GM04504 (cell line): ENCODE data around the gene ADGRG7.
"Not testable (repeated sequence)": the region's sequence is repeated elsewhere in the genome, so short reads cannot be mapped to it uniquely, and the experiment has no call there.

Experiments used
- DNase-seq: peaks from one replicate; pipeline ENCODE4 v3.0.0-alpha.2; 2012; ENCODE audit warnings: low read depth

Gene ADGRG7

GRCh38 chr3:100609305-100609704 is at the start of gene ADGRG7:
Gene ADGRG7 (plus strand): TSS chr3:100609601. CDS start chr3:100609857, 256 bp downstream.
- no peak for DNase-seq

GRCh38 chr3:100560426-100560825 is 49.0 kb upstream of the ADGRG7 start:
- DNase-seq, result no peak

- DNase-seq, result peak; percentile 53
These were observed 47.8 kb upstream of the ADGRG7 start for GRCh38 chr3:100561459-100562158.

- no peak for DNase-seq
These were observed 47.1 kb upstream of the ADGRG7 start for GRCh38 chr3:100562224-100562857.

GRCh38 chr3:100563228-100563627 is 46.2 kb upstream of the ADGRG7 start:
- no peak for DNase-seq

- DNase-seq, result no peak
These were observed 45.7 kb upstream of the ADGRG7 start for GRCh38 chr3:100563652-100564211.

- no peak for DNase-seq
These were observed 38.6 kb upstream of the ADGRG7 start for GRCh38 chr3:100570811-100571210.

- DNase-seq, result no peak
These were observed 34.9 kb upstream of the ADGRG7 start for GRCh38 chr3:100574536-100574935.

GRCh38 chr3:100575704-100576103 is 33.7 kb upstream of the ADGRG7 start:
- no peak for DNase-seq

- DNase-seq, result no peak
These were observed 31.9 kb upstream of the ADGRG7 start for GRCh38 chr3:100577382-100578008.

GRCh38 chr3:100578646-100579045 is 30.8 kb upstream of the ADGRG7 start:
- DNase-seq, result no peak

- no peak for DNase-seq
These were observed 29.3 kb upstream of the ADGRG7 start for GRCh38 chr3:100580147-100580546.

- no peak for DNase-seq
These were observed 27.8 kb upstream of the ADGRG7 start for GRCh38 chr3:100581650-100582049.

- not testable (repeated sequence) for DNase-seq
These were observed 27.2 kb upstream of the ADGRG7 start for GRCh38 chr3:100582157-100582556.

GRCh38 chr3:100584101-100584660 is 25.2 kb upstream of the ADGRG7 start:
- DNase-seq, result no peak

GRCh38 chr3:100586832-100587231 is 22.6 kb upstream of the ADGRG7 start:
- DNase-seq, result no peak

GRCh38 chr3:100588251-100588650 is 21.1 kb upstream of the ADGRG7 start:
- DNase-seq, result no peak

GRCh38 chr3:100590114-100590839 is 19.1 kb upstream of the ADGRG7 start:
- DNase-seq, result peak; percentile 58

GRCh38 chr3:100590840-100591147 is 18.6 kb upstream of the ADGRG7 start:
- DNase-seq, result no peak

GRCh38 chr3:100591411-100591810 is 18.0 kb upstream of the ADGRG7 start:
- DNase-seq, result no peak

GRCh38 chr3:100600181-100601042 is 9.0 kb upstream of the ADGRG7 start:
- DNase-seq, result no peak
